ENCODE results near the gene SMARCC2. TPM values are rescaled to one million over a fixed set of nuclear protein-coding genes. Genes with fewer than 3 reads are reported as not detected.

The SMARCC2 gene
- total RNA-seq, 2 experiments from 2014 or later = 79.3 to 87.9 TPM

DNA sequence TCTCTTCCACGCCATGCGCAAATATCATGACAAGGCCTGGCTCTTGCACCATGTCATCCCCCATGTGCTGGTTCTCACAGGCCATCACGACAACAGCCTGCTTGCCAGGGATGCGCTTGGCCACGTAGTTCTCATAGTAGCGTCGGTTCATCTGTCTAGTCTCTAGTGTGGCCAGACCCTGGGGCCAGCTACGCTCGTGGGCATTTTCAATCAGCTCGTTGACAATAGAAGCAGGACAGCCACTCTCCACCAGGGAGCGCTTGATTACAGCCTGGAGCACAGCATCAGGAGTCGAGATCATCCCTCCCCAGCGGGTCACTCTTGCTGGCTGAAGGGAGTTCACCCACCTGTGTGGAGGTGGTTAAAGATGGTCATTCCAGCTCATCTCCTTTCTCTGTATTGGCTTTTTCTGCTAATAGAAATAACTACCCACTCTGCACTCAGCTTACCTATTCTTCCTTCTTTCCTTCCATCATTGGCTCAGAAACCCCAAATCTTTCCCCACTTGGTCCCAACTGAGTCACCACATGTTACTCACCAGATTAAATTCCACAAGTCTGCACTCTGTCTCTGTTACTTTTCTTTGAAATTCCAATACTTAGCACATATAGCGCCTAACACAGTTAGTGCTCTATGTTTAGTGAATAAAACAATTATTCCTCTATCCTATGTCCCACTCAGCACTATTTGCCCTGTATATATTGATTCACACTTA, 17.3 kb upstream of the SMARCC2 start:
- TF ChIP-seq, protein P1, sequence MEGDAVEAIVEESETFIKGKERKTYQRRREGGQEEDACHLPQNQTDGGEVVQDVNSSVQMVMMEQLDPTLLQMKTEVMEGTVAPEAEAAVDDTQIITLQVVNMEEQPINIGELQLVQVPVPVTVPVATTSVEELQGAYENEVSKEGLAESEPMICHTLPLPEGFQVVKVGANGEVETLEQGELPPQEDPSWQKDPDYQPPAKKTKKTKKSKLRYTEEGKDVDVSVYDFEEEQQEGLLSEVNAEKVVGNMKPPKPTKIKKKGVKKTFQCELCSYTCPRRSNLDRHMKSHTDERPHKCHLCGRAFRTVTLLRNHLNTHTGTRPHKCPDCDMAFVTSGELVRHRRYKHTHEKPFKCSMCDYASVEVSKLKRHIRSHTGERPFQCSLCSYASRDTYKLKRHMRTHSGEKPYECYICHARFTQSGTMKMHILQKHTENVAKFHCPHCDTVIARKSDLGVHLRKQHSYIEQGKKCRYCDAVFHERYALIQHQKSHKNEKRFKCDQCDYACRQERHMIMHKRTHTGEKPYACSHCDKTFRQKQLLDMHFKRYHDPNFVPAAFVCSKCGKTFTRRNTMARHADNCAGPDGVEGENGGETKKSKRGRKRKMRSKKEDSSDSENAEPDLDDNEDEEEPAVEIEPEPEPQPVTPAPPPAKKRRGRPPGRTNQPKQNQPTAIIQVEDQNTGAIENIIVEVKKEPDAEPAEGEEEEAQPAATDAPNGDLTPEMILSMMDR (IDR thresholded peaks at IDR 0.05) = peak; percentile 36
- Mint-ChIP-seq H3K27ac (no peak overlapping the region), H3K4me3 (no peak overlapping the region), H3K9me3 (no peaks in the 10 kb centered on the region), H3K27me3 (no peaks in the 10 kb centered on the region), H3K4me1 (ENCODE audit: low read depth) (peaks cover 4% of the 10 kb centered on the region), H3K36me3 (ENCODE audit: low read depth) (peaks cover 27% of the 10 kb centered on the region)
- CTCF ChIA-PET = interaction anchor here (0.6 to 10.0 kb wide), 20 partner anchors 9 to 257 kb away, joined by 3 to 87 read pairs (median 5); partner anchors contain the start of genes ANKRD52, COQ10A, RNF41 and SMARCC2
- ATAC-seq = peak; percentile 80
- intact Hi-C loops (cut with micrococcal nuclease) = no loop called here
- POLR2A ChIA-PET = interaction anchor here (1.2 to 1.7 kb wide), 3 partner anchors 8 to 48 kb away, joined by 3 to 5 read pairs (median 4); partner anchors contain the start of gene SMARCC2
- peak; percentile 67 for DNase-seq

DNA sequence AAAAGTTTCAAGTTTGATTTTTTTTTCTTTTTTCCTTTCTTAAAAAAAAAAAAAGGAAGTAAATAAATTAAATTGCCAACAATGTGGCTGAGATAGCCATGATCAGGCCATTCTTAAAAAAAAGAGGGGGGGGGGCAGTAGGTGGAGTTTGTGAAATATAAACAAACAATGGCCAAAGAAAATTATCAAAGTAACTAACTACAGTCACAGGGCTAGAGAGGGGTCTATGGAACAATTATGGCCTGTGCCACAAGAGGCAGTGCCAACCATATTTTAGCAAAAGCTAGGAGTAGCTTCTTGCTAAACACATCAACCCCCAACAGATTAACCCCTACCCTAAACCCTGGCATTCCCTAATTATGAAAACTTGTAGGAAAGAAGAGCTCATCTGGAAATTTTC, 16.2 kb upstream of the SMARCC2 start:
- H3K27me3 Mint-ChIP-seq = no peaks in the 10 kb centered on the region
- H3K4me1 Mint-ChIP-seq (ENCODE audit: low read depth) = peaks cover 4% of the 10 kb centered on the region
- ATAC-seq (peak; percentile 45), DNase-seq (no peak)
- CTCF ChIA-PET = interaction anchor here (1.0 to 10.0 kb wide), 15 partner anchors 9 to 258 kb away, joined by 3 to 87 read pairs (median 6); partner anchors contain the start of genes ANKRD52, COQ10A, RNF41 and SMARCC2
- no peak overlapping the region for H3K27ac Mint-ChIP-seq
- intact Hi-C loops (cut with micrococcal nuclease) = no loop called here
- H3K36me3 Mint-ChIP-seq (ENCODE audit: low read depth) = peaks cover 23% of the 10 kb centered on the region
- H3K9me3 Mint-ChIP-seq = no peaks in the 10 kb centered on the region
- POLR2A ChIA-PET = interaction anchor here (0.7 to 1.7 kb wide), 4 partner anchors 13 to 256 kb away, joined by 3 to 7 read pairs (median 4); partner anchors contain the start of gene RNF41
- TF ChIP-seq, protein P1 (IDR thresholded peaks at IDR 0.05) = no peak
- no peak overlapping the region for H3K4me3 Mint-ChIP-seq

DNA sequence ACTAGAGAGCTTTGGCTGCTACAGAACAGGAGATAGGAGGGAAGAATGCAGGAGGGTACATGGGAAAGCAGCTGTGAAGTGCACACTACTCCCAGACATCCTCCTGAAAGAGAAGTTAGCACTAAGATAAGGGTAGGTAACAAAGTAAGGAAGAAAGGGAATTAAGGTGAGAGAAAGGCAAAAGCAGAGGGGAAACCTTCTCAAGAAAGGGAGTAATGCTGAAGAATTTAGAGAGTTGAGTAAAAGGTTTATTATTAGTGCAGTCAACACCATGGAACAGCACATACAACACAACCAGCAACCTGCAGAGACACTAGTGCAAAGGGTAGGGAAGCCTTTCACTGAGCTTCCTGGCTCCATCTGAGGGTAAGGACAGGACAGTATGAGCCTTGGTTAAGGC, 15.0 kb upstream of the SMARCC2 start:
- H3K36me3 Mint-ChIP-seq (ENCODE audit: low read depth) = peaks cover 16% of the 10 kb centered on the region
- intact Hi-C loops (cut with micrococcal nuclease) = no loop called here
- ATAC-seq (no peak), DNase-seq (no peak)
- TF ChIP-seq, protein P1 (IDR thresholded peaks at IDR 0.05) = no peak
- no peak overlapping the region for H3K4me3 Mint-ChIP-seq
- ChIA-PET CTCF (interaction anchor here (0.7 to 10.0 kb wide), 8 partner anchors 10 to 148 kb away, joined by 3 to 87 read pairs (median 6); partner anchors contain the start of genes ANKRD52, COQ10A, RNF41 and SMARCC2), POLR2A (interaction anchor here (1.5 kb wide), 1 partner anchor 18 kb away, joined by 7 read pairs; the partner anchor contains the start of gene RNF41)
- H3K9me3 Mint-ChIP-seq = no peaks in the 10 kb centered on the region
- peaks cover 4% of the 10 kb centered on the region for H3K4me1 Mint-ChIP-seq (ENCODE audit: low read depth)
- no peaks in the 10 kb centered on the region for H3K27me3 Mint-ChIP-seq
- H3K27ac Mint-ChIP-seq = no peak overlapping the region

DNA sequence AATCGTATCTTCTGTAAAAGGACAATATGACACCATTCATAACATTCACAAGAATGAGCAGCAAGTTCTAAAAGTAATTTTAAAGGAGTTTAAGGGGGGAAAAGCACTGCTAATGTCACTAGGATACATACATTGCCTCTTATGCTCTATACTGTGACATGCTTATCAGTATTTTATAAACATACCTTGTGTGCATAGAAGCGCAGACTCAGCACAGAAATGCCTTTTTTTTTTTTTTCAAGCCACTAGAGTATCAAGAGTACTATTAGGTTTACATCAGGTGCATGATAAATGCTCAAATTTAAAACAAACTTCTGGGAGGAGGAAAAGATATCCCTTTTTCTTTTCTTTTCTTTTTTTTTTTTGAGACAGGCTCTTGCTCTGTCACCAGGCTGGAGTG, 13.6 kb upstream of the SMARCC2 start:
- DNase-seq (no peak), ATAC-seq (no peak)
- no peaks in the 10 kb centered on the region for H3K27me3 Mint-ChIP-seq
- ChIA-PET CTCF (interaction anchor here (0.8 to 10.0 kb wide), 4 partner anchors 12 to 156 kb away, joined by 3 to 87 read pairs (median 3); partner anchors contain the start of genes RNF41 and SMARCC2), POLR2A (interaction anchor here (0.6 to 1.3 kb wide), 2 partner anchors 10 to 55 kb away, joined by 4 to 6 read pairs; partner anchors contain the start of gene ANKRD52)
- peaks cover 14% of the 10 kb centered on the region for H3K36me3 Mint-ChIP-seq (ENCODE audit: low read depth)
- intact Hi-C loops (cut with micrococcal nuclease) = no loop called here
- H3K27ac Mint-ChIP-seq = no peak overlapping the region
- H3K4me3 Mint-ChIP-seq = no peak overlapping the region
- no peaks in the 10 kb centered on the region for H3K9me3 Mint-ChIP-seq
- H3K4me1 Mint-ChIP-seq (ENCODE audit: low read depth) = peaks cover 4% of the 10 kb centered on the region
- TF ChIP-seq, protein P1 (IDR thresholded peaks at IDR 0.05) = no peak

All from activated CD8-positive, alpha-beta T cell treated with anti-CD3 and anti-CD28 coated beads for 36 hours (primary cell).